ENCODE results near the gene ARMS2. TPM values are rescaled to one million over a fixed set of nuclear protein-coding genes. Genes with fewer than 3 reads are reported as not detected.

Gene ARMS2
- total RNA-seq, 2 donors from 2014 or later, result not detected

DNA sequence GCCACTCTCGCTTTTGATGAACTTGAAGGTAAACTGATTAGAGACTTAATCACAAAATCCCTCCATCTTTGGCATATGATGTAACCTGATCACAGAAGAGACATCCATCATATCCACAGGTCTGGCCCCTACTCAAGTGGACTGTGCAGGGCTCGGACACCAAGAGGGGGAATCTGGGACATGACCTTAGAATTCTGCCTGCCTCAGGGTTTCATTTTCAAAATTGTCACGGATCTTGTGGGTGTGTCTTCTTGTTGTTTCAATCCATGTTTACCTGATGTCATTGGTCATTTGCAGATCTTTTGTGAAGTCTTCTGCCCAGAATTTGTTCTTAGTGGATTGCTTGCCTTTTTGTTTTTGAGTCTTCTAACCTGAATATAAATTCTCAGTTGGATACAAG, 5.9 kb upstream of the ARMS2 start:
- intact Hi-C loops (cut with DNase I), result loop anchor here in 1 of 2 donors (10.0 kb wide), 1 partner anchor 106 kb away; no protein-coding TSS in a partner anchor

DNA sequence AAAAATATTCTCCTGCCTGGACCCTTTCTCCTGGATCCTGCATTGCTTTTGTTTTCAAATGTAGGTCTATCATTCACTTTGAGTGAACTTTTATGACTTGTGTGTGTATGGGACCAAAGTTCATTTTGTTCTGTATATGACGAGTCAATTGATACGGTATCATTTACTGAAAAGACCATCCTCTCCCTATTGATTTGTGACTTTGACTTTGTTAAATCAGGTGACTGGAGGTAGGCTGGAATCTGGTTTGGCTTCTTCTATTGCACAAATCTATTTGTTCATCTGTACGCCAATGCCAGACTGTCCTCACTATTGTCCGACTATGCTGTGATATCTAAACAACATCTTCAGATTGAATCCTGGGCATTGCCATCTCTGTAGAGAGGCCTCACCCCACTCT, 5.3 kb upstream of the ARMS2 start:
- intact Hi-C loops (cut with DNase I), result loop anchor here in 1 of 2 donors (10.0 kb wide), 1 partner anchor 106 kb away; no protein-coding TSS in a partner anchor

More for the DNA sequence above, 5.9 kb upstream of the ARMS2 start:
- no peak for DNase-seq (ENCODE audit: low spot score)

DNA sequence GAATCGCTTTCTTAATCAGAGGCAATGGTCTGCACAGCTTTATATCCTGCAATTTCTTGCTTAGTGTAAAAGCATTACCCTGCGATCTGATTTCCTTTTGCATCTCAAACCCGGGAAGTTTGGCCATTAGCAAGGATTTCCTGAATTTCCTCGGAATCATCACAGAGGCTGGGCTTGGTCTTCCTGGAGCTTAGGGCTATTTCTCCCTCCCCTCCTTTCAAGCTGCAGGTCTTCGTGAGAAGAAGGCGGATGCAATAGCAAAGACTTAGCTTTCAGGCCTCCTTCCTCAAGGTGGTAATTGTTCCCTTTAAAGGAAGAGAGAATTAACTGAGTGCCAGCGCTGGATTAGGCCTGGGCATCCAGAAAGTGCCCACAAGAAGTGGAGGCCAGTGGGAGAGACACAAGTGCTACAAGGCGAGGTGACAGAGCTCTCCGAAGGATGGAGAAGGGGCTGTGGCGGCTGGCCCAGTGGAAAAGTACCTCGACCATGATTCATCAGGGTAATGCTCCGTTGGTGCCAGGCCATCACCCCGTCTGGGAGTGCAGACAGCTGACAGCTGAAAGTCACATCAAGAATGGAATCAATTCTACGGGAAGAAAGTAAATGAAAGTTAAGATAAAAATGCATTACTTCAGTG, 4.0 kb upstream of the ARMS2 start:
- DNase-seq (ENCODE audit: low spot score), result no peak
- intact Hi-C loops (cut with DNase I), result loop anchor here in 1 of 2 donors (10.0 kb wide), 1 partner anchor 124 kb away; no protein-coding TSS in a partner anchor

More for the DNA sequence above, 5.3 kb upstream of the ARMS2 start:
- DNase-seq (ENCODE audit: low spot score), result no peak

DNA sequence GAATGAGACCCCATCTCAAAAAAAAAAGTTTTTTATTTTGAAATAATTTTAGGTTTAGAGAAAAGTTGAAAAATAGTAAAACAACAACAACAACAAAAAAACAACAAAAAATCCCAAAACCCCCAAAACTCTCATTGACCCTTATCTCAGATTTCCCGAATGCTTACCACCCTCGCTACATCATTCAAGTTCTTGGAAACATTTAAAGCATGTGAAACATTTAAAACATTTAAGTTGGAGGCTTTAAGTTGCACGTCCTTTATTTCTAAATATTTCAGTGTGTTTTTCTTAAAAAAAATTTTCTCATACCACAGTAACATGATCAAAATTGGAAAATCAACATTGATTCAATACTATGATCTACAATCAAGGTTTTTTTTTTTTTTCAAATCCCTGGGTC, 382 bp upstream of the ARMS2 start:
- intact Hi-C loops (cut with DNase I), result loop anchor here in 1 of 2 donors (10.0 kb wide), 1 partner anchor 121 kb away; no protein-coding TSS in a partner anchor

DNA sequence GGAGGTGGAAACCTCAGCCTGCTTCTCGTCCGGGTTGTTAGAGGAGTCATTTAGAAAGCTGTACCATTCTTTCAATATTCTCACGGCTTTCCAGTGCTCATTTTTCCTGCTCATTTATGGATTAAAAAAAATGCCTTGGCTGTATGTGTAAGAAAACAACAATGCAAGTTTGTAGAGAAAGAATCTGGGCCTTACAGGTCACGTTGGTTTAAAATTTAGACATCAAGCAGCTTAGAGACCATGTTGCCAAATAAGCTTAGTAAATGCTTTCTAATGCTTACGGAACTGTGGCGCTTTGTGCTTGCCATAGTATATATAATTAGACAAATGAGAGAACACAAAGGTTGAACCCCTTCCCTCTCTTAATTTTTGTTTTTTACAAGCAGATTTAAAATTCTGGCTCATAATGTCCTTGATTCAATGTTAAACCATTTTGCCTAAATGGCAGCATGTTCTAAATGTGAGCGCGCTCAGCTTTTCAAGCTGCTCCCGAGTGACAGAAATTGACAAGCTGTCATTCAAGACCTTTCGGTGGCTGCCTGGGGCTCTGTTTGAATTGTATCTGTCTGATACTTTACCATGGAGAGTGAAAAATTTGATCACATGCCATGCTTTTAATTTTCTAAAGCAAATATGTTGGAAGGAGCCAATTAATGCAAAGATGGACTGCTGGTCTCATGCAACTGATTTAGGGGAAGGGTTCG, 1.1 kb downstream of the ARMS2 start:
- intact Hi-C loops (cut with DNase I), result loop anchor here in 1 of 2 donors (1.0 to 10.0 kb wide), 3 partner anchors 47 to 657 kb away; no protein-coding TSS in a partner anchor

More for the DNA sequence above, 382 bp upstream of the ARMS2 start:
- DNase-seq (ENCODE audit: low spot score), result no peak

DNA sequence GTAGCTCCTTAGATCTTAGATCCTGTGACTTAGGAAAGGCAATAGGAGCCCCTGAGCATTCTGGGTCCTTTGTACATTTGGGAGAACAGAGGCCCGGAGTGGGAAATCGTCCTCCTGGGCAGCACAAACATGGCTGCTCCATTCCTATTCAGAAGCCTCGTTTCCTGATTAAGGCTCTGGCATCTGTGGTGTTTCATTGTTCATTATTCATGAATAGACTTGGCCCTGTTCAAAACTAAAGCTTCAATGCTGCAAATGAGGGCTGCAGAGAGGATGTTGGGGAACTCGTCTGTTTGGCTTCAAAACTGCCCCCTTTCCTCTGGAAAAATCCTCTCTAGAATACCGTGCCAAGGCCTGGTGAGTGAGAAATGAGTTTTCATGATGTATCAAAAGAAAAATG, 3.5 kb downstream of the ARMS2 start:
- intact Hi-C loops (cut with DNase I), result loop anchor here in 1 of 2 donors (5.0 to 10.0 kb wide), 2 partner anchors 117 to 654 kb away; no protein-coding TSS in a partner anchor
- DNase-seq (ENCODE audit: low spot score), result no peak

More for the DNA sequence above, 1.1 kb downstream of the ARMS2 start:
- DNase-seq (ENCODE audit: low spot score), result no peak

DNA sequence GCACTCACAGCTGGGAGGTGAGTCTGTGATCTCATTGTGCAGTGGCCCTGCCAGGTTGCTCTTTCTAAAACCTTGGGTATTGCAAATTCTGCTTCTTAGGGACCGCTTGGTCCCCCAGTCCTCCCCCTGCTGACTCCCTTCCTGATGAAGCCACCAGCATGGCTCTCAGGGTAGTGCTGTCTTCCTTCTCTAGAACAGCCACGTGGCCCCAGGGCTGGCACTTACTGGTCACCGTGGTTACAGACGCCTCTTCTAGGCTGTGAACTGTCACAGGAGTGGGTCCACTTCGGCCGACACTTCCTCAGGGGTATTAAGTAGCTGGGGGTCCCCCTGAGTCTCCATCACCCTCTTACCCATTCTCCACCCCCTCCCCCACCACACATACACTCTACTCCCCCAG, 4.2 kb downstream of the ARMS2 start:
- intact Hi-C loops (cut with DNase I), result loop anchor here in 1 of 2 donors (1.0 to 10.0 kb wide), 3 partner anchors 45 to 654 kb away; no protein-coding TSS in a partner anchor
- DNase-seq (ENCODE audit: low spot score), result no peak

DNA sequence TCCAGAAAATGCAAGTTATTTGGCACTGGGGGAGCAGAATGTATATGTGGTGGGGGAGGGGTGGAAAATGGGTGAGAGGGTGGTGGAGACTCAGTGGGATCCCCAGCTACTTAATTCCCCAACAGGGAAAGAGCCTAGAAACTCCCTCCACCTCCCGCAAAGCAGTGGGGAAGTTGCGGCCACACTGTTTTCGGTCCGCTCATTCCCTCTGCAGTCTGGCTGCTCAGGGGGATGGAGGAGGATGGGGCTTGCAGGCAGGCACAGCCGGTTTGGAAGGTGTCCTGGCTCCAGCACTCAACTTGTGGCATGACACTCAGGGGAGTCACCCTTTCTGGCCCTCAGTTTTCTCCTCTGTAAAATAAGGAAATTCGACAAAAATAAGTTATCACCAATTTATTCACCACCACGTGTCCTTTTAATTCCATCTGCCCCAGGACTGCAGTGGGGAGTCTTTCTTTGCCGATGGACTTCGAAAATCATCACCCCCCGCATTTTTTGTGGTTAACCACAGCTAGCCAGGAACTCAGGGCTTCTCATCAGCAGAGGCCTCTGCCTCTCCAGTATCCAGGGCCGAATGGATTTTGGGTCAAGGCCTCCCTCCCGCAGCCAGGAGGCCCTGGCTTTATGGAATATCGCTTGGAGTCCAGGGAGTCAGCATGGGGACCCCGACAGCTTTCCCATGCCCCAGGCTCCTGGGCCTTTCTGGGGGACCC, 5.3 kb downstream of the ARMS2 start:
- no peak for DNase-seq (ENCODE audit: low spot score)
- intact Hi-C loops (cut with DNase I), result loop anchor here (1.0 to 10.0 kb wide), 5 partner anchors 43 to 653 kb away; partner anchors contain the start of gene DMBT1 (in 1 of the 2)

DNA sequence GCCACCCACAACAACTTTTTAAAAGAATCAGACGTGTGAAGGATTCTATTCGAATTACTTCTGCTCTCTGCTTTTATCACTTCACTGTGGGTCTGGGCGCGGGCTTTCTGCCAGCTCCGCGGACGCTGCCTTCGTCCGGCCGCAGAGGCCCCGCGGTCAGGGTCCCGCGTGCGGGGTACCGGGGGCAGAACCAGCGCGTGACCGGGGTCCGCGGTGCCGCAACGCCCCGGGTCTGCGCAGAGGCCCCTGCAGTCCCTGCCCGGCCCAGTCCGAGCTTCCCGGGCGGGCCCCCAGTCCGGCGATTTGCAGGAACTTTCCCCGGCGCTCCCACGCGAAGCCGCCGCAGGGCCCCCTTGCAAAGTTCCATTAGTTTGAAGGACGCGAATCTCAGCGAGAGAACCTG, 6.4 kb downstream of the ARMS2 start:
- intact Hi-C loops (cut with DNase I), result loop anchor here in 1 of 2 donors (5.0 to 10.0 kb wide), 2 partner anchors 41 to 104 kb away; partner anchors contain the start of gene DMBT1
- no peak for DNase-seq (ENCODE audit: low spot score)

DNA sequence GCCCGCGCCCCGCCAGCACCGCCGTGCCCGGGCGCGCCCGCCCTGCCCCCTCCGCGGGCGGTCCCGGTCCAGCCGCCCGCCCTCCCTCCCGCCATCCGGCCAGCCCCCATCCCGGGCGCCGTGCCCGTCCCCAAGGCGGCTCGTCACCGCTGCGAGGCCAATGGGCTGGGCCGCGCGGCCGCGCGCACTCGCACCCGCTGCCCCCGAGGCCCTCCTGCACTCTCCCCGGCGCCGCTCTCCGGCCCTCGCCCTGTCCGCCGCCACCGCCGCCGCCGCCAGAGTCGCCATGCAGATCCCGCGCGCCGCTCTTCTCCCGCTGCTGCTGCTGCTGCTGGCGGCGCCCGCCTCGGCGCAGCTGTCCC, 6.9 kb downstream of the ARMS2 start, which contains the start of gene HTRA1:
HTRA1 (plus strand) TSS at position 187 of the 362 bp plus-strand sequence; CDS start at position 287, 100 bp downstream.
- intact Hi-C loops (cut with DNase I), result loop anchor here in 1 of 2 donors (5.0 to 10.0 kb wide), 2 partner anchors 41 to 103 kb away; partner anchors contain the start of gene DMBT1
- peak; percentile 92 for DNase-seq (ENCODE audit: low spot score)

DNA sequence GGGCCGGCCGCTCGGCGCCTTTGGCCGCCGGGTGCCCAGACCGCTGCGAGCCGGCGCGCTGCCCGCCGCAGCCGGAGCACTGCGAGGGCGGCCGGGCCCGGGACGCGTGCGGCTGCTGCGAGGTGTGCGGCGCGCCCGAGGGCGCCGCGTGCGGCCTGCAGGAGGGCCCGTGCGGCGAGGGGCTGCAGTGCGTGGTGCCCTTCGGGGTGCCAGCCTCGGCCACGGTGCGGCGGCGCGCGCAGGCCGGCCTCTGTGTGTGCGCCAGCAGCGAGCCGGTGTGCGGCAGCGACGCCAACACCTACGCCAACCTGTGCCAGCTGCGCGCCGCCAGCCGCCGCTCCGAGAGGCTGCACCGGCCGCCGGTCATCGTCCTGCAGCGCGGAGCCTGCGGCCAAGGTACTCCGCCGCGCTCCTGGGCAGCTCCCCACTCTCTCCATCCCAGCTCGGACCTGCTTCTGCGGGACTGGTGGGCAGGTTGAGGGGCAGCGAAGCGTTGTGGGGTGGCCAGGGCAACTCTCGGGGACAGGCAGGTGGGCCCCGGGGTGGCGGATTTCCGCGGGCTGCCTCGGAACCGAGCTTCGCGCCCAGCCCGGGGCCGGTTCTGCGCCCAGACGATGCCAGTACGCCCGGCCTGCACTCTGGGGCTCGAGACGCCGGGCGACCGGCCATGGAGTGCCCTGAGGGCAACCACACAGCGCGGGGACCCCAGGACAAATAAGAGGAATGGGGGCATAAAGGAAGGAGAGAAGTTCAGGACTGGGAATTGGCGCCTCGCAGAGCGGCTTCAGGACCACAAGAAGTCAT, 7.5 kb downstream of the ARMS2 start:
- no peak for DNase-seq (ENCODE audit: low spot score)

DNA sequence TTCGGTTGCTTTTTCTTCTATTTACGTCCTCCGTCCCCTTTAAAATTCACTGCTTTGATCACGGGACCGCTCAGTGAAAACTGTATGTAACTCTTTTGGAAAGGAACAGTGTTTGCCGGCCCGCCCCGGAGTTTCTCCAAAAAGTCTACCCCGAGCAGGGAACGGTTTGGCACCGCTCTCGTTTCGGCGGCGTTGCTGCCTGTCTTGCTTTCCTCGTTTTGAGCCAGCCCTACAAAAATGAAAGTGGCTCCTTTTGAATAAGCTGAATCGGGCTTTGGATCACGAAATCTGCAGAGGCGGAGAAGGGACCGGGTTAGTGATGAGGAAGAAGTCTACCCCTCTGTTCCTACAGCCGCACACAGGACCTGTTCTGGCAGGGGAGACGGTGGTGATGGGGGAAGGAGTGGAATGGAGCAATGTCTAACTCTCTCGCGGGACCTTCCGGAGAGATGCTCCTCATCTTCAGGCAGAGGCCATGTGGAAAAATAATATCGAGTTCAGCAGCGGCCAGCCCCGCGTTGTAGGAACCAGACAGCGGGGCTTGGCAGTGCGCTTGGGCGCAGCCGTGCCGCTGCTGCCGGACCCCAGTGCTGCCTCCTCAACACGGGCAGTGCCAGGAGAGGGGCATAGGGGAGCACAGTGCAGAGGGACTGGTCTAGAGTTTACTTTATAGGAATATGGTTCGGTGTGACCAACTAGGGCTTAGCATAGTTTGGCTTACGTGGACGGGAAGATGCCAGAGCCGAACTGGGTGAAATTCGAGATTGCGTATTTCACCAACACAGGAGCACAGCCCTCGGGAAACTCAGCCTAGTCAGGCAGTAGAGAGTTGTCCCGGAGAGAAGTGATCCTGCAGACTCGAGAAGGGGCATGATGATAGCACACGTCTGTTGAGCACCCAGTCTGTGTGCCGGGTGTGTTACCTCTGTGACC, 8.3 kb downstream of the ARMS2 start:
- intact Hi-C loops (cut with DNase I), result loop anchor here in 1 of 2 donors (5.0 to 10.0 kb wide), 2 partner anchors 40 to 102 kb away; partner anchors contain the start of gene DMBT1
- peak; percentile 92 for DNase-seq (ENCODE audit: low spot score)

More for the DNA sequence above, 7.5 kb downstream of the ARMS2 start:
- intact Hi-C loops (cut with DNase I), result loop anchor here in 1 of 2 donors (5.0 to 10.0 kb wide), 2 partner anchors 40 to 103 kb away; partner anchors contain the start of gene DMBT1

DNA sequence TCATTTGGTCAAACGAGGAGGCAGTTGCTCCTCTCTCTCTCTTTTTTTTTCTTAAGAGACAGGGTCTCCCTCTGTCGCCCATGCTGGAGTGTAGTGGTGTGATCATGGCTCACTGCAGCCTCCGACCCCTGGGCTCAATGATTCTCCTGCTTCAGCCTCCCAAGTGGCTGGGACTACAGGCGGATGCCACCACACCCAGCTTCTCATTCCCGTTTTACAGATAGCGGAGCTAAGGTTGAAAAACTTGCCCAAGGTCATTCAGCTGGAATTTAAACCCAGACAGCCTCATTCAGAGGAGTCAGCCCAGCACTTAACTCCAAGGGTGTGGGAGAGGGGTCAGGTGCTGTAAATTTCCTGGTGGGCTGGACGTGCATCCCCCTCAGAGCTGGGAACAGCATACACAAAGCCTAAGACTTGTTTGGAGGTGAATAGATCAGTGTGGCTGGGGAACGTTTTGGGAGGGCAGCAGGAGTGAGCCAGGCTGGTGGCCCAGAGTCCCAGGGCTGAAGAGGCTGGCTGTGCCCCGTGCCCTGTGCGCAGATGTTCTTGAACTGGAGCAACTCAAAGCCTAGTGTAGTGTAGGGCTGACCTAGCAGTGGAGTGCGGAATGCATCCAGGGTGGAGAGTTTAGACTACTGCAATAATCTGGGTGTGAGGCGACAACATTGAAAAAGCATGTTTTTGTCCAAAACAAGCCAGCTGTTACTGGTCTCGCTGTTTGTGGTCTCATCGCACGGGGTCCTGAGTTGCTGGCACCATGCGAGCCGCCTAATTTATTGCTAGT, 9.2 kb downstream of the ARMS2 start:
- no peak for DNase-seq (ENCODE audit: low spot score)
- intact Hi-C loops (cut with DNase I), result loop anchor here in 1 of 2 donors (5.0 to 10.0 kb wide), 2 partner anchors 39 to 101 kb away; partner anchors contain the start of gene DMBT1

DNA sequence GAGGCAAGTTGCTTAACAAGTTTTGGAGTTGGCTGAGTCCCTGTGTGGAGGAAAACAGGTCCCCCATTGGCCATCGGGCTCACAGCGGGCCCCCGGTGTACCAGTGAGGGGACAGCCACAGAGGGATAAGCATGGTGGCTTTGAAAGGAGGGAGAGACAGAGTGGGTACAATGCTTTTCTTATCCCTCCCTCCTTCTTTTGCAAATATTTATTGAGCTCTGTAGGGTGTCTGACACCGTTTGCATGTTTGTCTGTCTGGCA, 9.7 kb downstream of the ARMS2 start:
- DNase-seq (ENCODE audit: low spot score), result no peak
- intact Hi-C loops (cut with DNase I), result loop anchor here in 1 of 2 donors (5.0 to 10.0 kb wide), 2 partner anchors 38 to 101 kb away; partner anchors contain the start of gene DMBT1

DNA sequence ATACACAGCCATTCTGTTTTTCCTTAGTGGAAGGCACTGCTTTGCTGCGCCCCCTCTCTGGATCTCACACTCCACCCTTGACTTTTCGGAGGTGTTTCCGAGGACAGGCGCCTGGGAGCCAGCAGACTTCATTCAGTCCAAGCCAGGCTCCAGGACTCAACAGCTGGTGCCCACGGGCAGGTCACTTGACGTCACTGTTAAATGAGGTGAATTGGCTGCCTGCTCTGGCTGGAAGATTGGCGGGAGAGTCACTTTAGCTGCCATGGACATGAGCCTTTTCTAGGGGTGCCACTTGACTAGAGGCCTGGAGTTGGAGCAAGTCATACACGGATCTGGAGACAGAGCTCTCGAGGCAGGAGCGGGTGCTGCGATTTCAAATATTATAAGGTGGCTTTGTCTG, 10.1 kb downstream of the ARMS2 start:
- no peak for DNase-seq (ENCODE audit: low spot score)
- intact Hi-C loops (cut with DNase I), result loop anchor here in 1 of 2 donors (5.0 to 10.0 kb wide), 2 partner anchors 38 to 100 kb away; partner anchors contain the start of gene DMBT1

DNA sequence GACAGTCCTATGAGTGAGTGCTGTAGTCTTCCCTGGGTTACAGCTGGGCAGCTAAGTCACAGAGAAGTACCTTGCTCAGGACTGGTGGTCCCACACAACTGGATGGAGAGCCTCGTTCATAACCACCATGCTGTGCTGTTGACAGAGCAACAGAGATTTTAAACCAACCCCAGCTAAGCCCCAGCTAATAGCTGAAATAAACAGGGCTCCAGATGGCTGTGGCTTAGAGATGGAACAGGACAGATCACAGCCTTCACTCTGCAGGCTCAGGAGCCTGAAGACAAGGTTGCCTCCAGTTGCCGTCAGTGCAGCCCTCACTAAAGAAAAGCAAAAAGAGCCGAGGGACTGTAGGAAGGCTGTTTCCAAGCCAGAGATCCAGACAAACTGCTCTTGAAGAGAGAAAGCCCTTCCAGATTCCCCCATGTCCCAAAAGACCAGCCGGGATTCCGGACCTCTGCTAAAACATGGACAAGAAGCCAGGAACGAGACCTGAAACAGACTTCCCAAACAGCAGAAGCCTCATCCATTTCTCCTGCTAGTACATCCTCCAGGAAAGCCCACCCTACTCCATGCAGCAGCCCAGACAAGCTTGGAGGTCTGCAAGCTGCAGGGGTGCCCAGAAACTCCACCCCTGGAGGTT, 11.1 kb downstream of the ARMS2 start:
- intact Hi-C loops (cut with DNase I), result loop anchor here in 1 of 2 donors (10.0 kb wide), 1 partner anchor 99 kb away; the partner anchor contains the start of gene DMBT1

More for the DNA sequence above, 11.1 kb downstream of the ARMS2 start:
- DNase-seq (ENCODE audit: low spot score), result no peak
